Natural killer cell (primary cell): ENCODE measurements around the gene DNAH11. TPM values are rescaled to one million over a fixed set of nuclear protein-coding genes. Genes with fewer than 3 reads are reported as not detected.

ENCODE experiments used
- ATAC-seq, 3 donors: fragments of 150-1000 bp in 2 of 3; fragments of 200-7000 bp in 1 of 3; cut with Tn5 transposase; 1 replicate in 1 of 3; 2 replicates in 2 of 3; pipeline ENCODE4 v1.10.0; 2021; ENCODE audit warnings: mild to moderate bottlenecking in 2 of 3, moderate library complexity in 2 of 3
- DNase-seq, 2 donors: peaks; one replicate each; pipeline versions ENCODE4 v3.0.0 to v3.0.0-alpha.2; 2013 to 2021; ENCODE audit warnings: mixed read lengths in 1 of 2
- H3K27ac ChIP-seq: one replicate; pipeline ENCODE4 v1.5.1; 2013; ENCODE audit warnings: mild to moderate bottlenecking, low read length
- H3K27me3 ChIP-seq: one replicate; pipeline ENCODE4 v1.6.1; 2013; ENCODE audit warnings: low read length; ENCODE audit not compliant: control insufficient read depth, insufficient read depth
- H3K36me3 ChIP-seq: one replicate; pipeline ENCODE4 v1.6.1; 2013; ENCODE audit warnings: low read length; ENCODE audit not compliant: control insufficient read depth, insufficient read depth
- H3K4me1 ChIP-seq: one replicate; pipeline ENCODE4 v1.6.1; 2013; ENCODE audit warnings: low read length; ENCODE audit not compliant: control insufficient read depth, insufficient read depth
- H3K4me3 ChIP-seq: one replicate; pipeline ENCODE4 v1.5.1; 2013; ENCODE audit warnings: low read length
- H3K9me3 ChIP-seq: one replicate; pipeline ENCODE4 v1.6.1; 2013; ENCODE audit warnings: low read length; ENCODE audit not compliant: control insufficient read depth, insufficient read depth
- H3K27ac Mint-ChIP-seq, 2 donors: one replicate each; pipeline ENCODE4 v1.8.0; 2022; ENCODE audit warnings: mild to moderate bottlenecking in 2 of 2, mixed read lengths in 2 of 2, moderate library complexity in 1 of 2
- H3K27me3 Mint-ChIP-seq, 2 donors: one replicate each; pipeline ENCODE4 v1.8.0; 2022; ENCODE audit warnings: low read depth in 2 of 2, mixed read lengths in 2 of 2
- H3K36me3 Mint-ChIP-seq: one replicate; pipeline ENCODE4 v1.8.0; 2022; ENCODE audit warnings: mixed read lengths
- H3K4me1 Mint-ChIP-seq, 2 donors: one replicate each; pipeline ENCODE4 v1.8.0; 2022; ENCODE audit warnings: mixed read lengths in 2 of 2
- H3K4me3 Mint-ChIP-seq: one replicate; pipeline ENCODE4 v1.8.0; 2022; ENCODE audit warnings: mild to moderate bottlenecking, moderate library complexity, mixed read lengths
- H3K9me3 Mint-ChIP-seq, 2 donors: one replicate each; pipeline ENCODE4 v1.8.0; 2022; ENCODE audit warnings: mixed read lengths in 2 of 2
- CTCF ChIP-seq: fragments of 200-600 bp; IDR thresholded peaks from one replicate; pipeline ENCODE4 v1.8.0; 2022; ENCODE audit warnings: antibody characterized with exemption
- WGBS: methylation state at CpG from one replicate; pipeline ENCODE4 v1.1.7; 2013; ENCODE audit warnings: missing lambda C conversion rate; ENCODE audit not compliant: insufficient coverage; 5-methylcytosine and 5-hydroxymethylcytosine counted together
- intact Hi-C: fragments of 100-400 bp; cut with micrococcal nuclease; formaldehyde crosslinking; loops from one replicate; pipeline ENCODE4 v1.14.2; 2022
- total RNA-seq, 4 donors: library from RNA; stranded (reverse); fragments of 120-200 nt in 1 of 4; gene quantifications; one replicate each; pipeline versions ENCODE4 v1.2.3 to v1.2.4, GENCODE V29; 2013 to 2022

The DNAH11 gene
- total RNA-seq = under 1 TPM; 0.09 to 0.48 (median 0.39) TPM
- 0.11 TPM for total RNA-seq (2013)

- peak within 1 kb of the TSS; percentile 66 for H3K4me3 Mint-ChIP-seq
- H3K4me1 ChIP-seq = peaks cover 13% of the 10 kb centered on the region
- H3K4me1 Mint-ChIP-seq = peaks cover 6 to 12% of the 10 kb centered on the region in 2 donors
- H3K36me3 Mint-ChIP-seq = no peaks in the 10 kb centered on the region
- no peak within 1 kb of the TSS for H3K27ac Mint-ChIP-seq
- H3K36me3 ChIP-seq = no peaks in the 10 kb centered on the region
- H3K27me3 Mint-ChIP-seq = peaks cover 48 to 67% of the 10 kb centered on the region in 2 donors
- TF ChIP-seq CTCF = no peak
- H3K4me3 ChIP-seq = no peak within 1 kb of the TSS
- peak in 1 of 3 donors; percentile 55 for ATAC-seq
- H3K9me3 Mint-ChIP-seq = no peaks in the 10 kb centered on the region
- DNase-seq = no peak
- WGBS = 1% methylated on average over 66 of the region's 66 CpGs
- no peaks in the 10 kb centered on the region for H3K9me3 ChIP-seq
- peaks cover 38% of the 10 kb centered on the region for H3K27me3 ChIP-seq
- intact Hi-C loops = no loop called here
- H3K27ac ChIP-seq = no peak within 1 kb of the TSS
Observed at GRCh38 chr7:21542891-21543527, at the start of gene DNAH11. Gene DNAH11 (plus strand): TSS chr7:21543039. CDS start chr7:21543246, 207 bp downstream.

- no peak for DNase-seq
- TF ChIP-seq CTCF = no peak
- no peak for ATAC-seq
- H3K27me3 Mint-ChIP-seq = no peaks in the 10 kb centered on the region
- peaks cover 0 to 9% of the 10 kb centered on the region in 2 donors for H3K9me3 Mint-ChIP-seq
- H3K36me3 ChIP-seq = peaks cover 7% of the 10 kb centered on the region
- H3K4me3 ChIP-seq = no peak overlapping the region
- peaks cover 38% of the 10 kb centered on the region for H3K36me3 Mint-ChIP-seq
- peaks cover 4% of the 10 kb centered on the region for H3K9me3 ChIP-seq
- no peak overlapping the region for H3K27ac ChIP-seq
- intact Hi-C loops = no loop called here
- H3K27ac Mint-ChIP-seq = peak overlapping the region in 1 of 2 donors; percentile 63
- peaks cover 14 to 20% of the 10 kb centered on the region in 2 donors for H3K4me1 Mint-ChIP-seq
- no peaks in the 10 kb centered on the region for H3K27me3 ChIP-seq
- no peaks in the 10 kb centered on the region for H3K4me1 ChIP-seq
- no peak overlapping the region for H3K4me3 Mint-ChIP-seq
Observed at GRCh38 chr7:21495731-21496130, 47.1 kb upstream of the DNAH11 start.

- ATAC-seq (no peak), DNase-seq (no peak)
- Histone ChIP-seq H3K4me3 (no peak overlapping the region), H3K9me3 (peaks cover 4% of the 10 kb centered on the region), H3K4me1 (no peaks in the 10 kb centered on the region), H3K36me3 (peaks cover 4% of the 10 kb centered on the region), H3K27me3 (no peaks in the 10 kb centered on the region), H3K27ac (no peak overlapping the region)
- Mint-ChIP-seq H3K9me3 (peaks cover 0 to 9% of the 10 kb centered on the region in 2 donors), H3K4me1 (peaks cover 22 to 27% of the 10 kb centered on the region in 2 donors), H3K4me3 (no peak overlapping the region), H3K27me3 (no peaks in the 10 kb centered on the region), H3K36me3 (peaks cover 24% of the 10 kb centered on the region), H3K27ac (no peak overlapping the region)
- intact Hi-C loops = no loop called here
- no peak for TF ChIP-seq CTCF
Observed at GRCh38 chr7:21497072-21497471, 45.8 kb upstream of the DNAH11 start.
